Measurements from ENCODE around the gene HERPUD1.

- TF ChIP-seq REST (tag by site-specific recombination; IDR thresholded peaks at IDR 0.05) (no peak), ZBTB10 (tag by site-specific recombination; IDR thresholded peaks at IDR 0.05) (no peak), CTCF (tag by site-specific recombination; IDR thresholded peaks at IDR 0.05) (no peak), ZNF18 (tag by site-specific recombination; IDR thresholded peaks at IDR 0.05) (no peak)
These were observed 35.8 kb downstream of the HERPUD1 start for GRCh38 chr16:56967733-56968132.

All from HEK293 (cell line).